NOMO-1 treated with DMSO at 0.1 percent for 48 hours (cell line): Measurements from ENCODE around the gene EPB41.
"Not testable (repeated sequence)": the region's sequence is repeated elsewhere in the genome, so short reads cannot be mapped to it uniquely, and the experiment has no call there.

Source experiments
- DNase-seq: peaks from one replicate; lab custom pipeline; 2025; ENCODE audit not compliant: unreplicated experiment; lab: John Stamatoyannopoulos, UW

EPB41 gene

DNA sequence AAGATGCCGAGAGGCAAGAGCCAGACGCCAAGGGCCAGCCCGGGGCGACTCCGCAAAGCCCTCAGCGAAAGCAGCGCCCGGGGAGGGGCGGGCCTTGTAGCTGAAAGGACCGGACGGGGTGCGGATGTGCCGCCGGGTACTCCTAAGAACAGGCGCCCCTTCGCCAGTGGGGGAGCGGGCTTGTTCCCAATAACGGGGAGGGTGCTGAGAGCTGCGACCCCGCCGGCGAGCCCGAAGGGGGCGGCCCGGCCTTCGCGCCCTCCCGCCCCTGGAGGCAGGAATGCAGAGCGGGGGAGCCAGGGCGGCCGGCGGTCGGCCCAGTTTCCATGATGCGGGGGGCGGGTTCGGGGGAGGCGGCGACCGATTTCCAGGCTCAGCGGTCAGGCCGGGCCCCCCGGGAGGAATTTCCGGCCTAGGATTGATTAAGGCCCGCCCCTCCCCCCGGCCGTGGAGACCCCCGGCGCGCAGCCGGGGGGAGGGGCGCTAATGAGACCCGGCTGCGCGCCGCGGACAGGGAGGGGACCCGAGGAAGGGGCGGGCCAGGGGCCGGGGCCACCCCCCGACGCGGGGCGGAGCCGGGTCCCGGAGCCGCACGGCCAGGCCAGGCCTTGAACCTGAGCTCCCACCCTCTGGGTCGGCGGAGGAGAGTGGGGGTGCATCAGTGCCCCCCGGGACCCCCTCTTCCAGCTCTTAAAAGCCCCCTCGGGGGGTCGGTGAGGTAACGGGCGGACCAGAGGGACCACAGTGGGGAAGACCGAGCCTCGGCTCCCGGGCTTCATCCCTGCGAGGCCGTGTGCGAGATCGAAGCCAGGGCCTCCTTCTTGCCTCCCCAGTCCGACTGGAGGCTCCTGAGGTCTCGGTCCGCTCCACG is 210.2 kb downstream of the EPB41 start:
- DNase-seq: no peak

DNA sequence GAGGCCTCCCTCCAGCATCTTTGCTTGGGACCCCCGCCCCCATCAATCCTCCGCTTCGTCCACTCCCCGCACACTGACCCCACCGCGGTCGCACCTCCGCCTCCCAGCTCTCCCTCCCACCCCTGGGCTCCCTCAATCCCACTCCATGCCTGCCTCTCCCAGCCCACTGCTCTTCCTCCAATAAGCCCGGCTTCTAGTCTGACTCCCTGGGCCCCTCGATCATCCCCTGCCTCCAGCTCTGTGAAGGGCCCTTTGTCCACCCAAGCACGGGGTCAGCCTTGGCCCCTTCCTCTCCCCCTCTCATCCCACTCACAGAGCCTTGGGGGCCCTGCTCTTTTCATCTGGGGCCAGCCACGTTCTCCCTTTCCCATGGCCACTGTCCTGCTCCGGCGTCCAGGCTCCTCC is 210.9 kb downstream of the EPB41 start:
- DNase-seq: no peak

DNA sequence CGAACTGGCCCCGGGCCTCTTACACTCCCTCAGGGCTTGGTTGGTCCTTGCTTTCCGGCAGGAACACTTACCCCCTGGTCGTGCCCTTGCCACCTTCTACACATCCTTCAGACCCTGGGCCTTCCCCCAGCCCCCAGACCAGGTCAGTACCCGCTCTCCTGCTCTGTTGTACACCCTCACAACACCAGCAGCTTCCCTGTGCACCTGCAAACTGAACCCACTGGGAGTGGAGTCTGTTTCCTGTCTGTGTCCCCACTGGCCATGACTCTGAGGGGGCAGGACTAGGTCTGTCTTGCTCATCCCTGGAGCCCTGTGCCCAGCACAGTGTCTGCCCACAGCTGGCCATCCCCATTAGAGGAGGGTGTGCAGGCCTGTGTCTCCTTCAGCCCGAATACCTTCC is 211.4 kb downstream of the EPB41 start:
- DNase-seq: no peak

DNA sequence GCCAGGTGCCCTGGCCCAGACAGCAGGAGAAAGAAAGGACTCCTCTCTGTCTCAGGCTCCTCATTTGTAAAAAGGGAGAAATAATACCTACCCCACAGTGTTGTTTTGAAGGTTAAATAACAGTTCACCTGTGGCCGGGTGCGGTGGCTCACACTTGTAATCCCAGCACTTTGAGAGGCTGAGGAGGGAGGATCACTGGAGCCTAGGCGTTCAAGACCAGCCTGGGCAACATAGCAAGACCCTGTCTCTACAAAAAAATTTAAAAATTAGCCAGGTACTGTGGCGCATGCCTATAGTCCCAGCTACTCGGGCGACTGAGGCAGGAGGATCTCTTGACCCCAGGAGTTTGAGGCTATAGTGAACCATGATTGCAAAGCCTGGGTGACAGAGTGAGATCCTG is 211.8 kb downstream of the EPB41 start:
- no peak for DNase-seq

- DNase-seq: no peak
These were observed 214.4 kb downstream of the EPB41 start for GRCh38 chr1:29128739-29129138.

- no peak for DNase-seq
These were observed 215.5 kb downstream of the EPB41 start for GRCh38 chr1:29129916-29130315.

- not testable (repeated sequence) for DNase-seq
These were observed 216.7 kb downstream of the EPB41 start for GRCh38 chr1:29131056-29131455.

GRCh38 chr1:29133861-29134694 is 219.7 kb downstream of the EPB41 start:
- DNase-seq: no peak

DNA sequence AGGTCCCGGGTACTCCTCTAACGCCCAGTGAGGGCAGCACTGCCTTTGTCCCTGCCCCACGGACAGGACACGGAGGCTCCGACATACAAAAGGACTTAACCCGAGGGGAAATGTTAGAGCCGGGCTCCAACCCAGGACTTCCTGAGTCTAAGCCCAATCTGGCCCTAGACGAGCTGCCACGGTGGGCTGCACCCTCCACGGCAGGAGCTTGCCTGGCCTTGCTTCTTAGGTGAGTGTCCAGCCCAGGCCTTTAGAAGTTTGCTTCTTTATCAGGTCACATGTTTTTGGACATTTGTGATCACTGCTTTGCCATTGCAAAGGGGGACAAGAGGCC is 220.3 kb downstream of the EPB41 start:
- no peak for DNase-seq

GRCh38 chr1:29136391-29136915 is 222.1 kb downstream of the EPB41 start:
- DNase-seq: no peak

GRCh38 chr1:29142714-29143113 is 228.3 kb downstream of the EPB41 start:
- no peak for DNase-seq

DNA sequence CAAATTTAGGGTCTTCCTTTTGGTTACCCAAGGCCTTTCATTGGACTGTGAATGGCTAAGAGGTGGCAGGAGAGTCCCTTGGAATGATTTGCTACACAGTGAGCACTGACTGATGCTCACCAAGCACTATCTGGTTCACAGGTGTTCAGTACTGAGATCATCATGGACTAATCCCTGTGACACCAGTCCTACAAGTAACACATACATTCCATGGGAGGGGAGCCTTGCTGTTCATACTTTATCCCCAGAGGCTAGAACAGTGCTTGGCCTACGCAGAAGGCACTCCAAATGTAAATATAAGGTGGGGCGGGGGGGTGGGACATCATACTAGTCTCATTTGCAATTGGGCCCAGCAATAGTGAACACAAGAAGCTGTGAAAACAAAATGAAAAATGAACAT is 229.8 kb downstream of the EPB41 start:
- no peak for DNase-seq

- DNase-seq: no peak
These were observed 231.5 kb downstream of the EPB41 start for GRCh38 chr1:29145739-29146437.

DNA sequence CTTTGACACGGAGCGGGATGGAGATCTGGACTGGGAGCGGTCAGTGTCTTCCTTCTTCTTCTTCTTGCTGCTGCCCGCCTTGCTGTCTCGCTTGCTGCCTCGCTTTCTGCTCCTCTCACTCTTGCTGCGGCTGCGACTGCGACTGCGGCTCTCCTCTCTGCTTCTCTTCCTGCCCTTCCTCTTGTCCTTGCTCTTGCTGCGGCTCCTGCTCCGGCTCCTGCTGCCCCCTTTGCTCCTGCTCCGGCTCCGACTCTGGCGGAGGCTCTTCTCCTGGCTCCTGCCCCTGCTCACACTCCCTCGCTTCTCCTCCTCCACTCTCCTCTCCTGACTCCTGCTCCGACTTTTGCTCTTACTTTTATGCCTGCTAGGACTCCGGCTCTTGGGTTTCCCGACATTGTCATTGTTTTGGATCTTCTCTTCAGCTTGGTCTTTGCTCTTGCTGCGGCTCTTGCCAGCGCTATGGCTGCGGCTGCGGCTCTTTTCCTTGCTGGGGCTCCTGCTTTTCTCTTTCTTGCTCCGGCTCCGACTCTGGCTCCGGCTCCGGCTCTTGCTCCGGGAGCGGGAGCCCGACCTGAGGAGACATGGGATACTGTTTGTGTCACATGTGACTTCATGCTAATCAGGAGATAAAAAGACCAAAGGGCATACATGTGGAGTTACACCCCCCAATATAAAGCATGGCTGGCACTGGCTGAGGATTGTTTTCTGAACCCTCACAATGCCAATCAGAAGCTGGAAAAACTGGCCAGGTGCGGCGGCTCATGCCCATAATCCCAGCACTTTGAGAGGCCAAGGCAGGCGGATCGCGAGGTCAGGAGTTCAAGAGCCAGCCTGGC is 234.5 kb downstream of the EPB41 start:
- no peak for DNase-seq

DNA sequence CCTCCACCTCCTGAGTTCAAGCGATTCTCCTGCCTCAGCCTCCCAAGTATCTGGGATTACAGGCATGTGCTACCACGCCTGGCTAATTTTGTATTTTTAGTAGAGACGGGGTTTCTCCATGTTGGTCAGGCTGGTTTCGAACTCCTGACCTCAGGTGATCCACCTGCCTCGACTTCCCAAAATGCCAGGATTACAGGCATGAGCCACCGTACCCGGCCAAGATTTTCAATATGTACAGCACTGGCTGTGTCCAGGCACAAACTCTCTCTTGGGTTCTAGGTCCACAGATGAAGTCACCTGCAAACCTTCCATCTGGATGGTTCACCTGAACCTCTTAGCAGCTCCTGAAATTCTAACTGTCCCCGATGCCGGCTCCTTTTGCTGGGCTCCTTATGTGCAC is 236.0 kb downstream of the EPB41 start:
- not testable (repeated sequence) for DNase-seq

- no peak for DNase-seq
These were observed 237.9 kb downstream of the EPB41 start for GRCh38 chr1:29152046-29152805.

GRCh38 chr1:29156543-29157268 is 242.3 kb downstream of the EPB41 start:
- DNase-seq: no peak

GRCh38 chr1:29157269-29157601 is 242.9 kb downstream of the EPB41 start:
- DNase-seq: no peak

GRCh38 chr1:29159773-29160172 is 245.4 kb downstream of the EPB41 start:
- DNase-seq: no peak
